Effector memory CD8-positive, alpha-beta T cell (primary cell): ENCODE results near the gene DZIP1L.
"Not testable (repeated sequence)": the region's sequence is repeated elsewhere in the genome, so short reads cannot be mapped to it uniquely, and the experiment has no call there.

ENCODE experiments used
- ATAC-seq: fragments of 150-1000 bp; cut with Tn5 transposase; replicated peaks from 2 replicates; pipeline ENCODE4 v1.10.0; 2021; ENCODE audit warnings: mild to moderate bottlenecking, moderate library complexity
- DNase-seq, 3 experiments: peaks; one replicate each; pipeline ENCODE4 v3.0.0; 2021
- H3K27ac Mint-ChIP-seq, 2 donors: one replicate each; pipeline ENCODE4 v1.8.0; 2022; ENCODE audit warnings: mild to moderate bottlenecking in 2 of 2, mixed read lengths in 2 of 2, moderate library complexity in 2 of 2
- H3K27me3 Mint-ChIP-seq, 2 donors: one replicate each; pipeline ENCODE4 v1.8.0; 2022; ENCODE audit warnings: mixed read lengths in 2 of 2
- H3K36me3 Mint-ChIP-seq: one replicate; pipeline ENCODE4 v1.8.0; 2022; ENCODE audit warnings: mild to moderate bottlenecking, moderate library complexity, mixed read lengths; ENCODE audit not compliant: insufficient read depth
- H3K4me1 Mint-ChIP-seq, 2 donors: one replicate each; pipeline ENCODE4 v1.8.0; 2022; ENCODE audit warnings: low read depth in 2 of 2, mixed read lengths in 2 of 2
- H3K4me3 Mint-ChIP-seq, 2 donors: one replicate each; pipeline ENCODE4 v1.8.0; 2022; ENCODE audit warnings: mild to moderate bottlenecking in 2 of 2, mixed read lengths in 2 of 2, moderate library complexity in 2 of 2
- H3K9me3 Mint-ChIP-seq, 2 donors: one replicate each; pipeline ENCODE4 v1.8.0; 2022; ENCODE audit warnings: mixed read lengths in 2 of 2
- total RNA-seq, 9 experiments: gene quantifications; one replicate each; lab custom pipeline; 2026; lab: John Stamatoyannopoulos, UW

The DZIP1L gene, protein sequence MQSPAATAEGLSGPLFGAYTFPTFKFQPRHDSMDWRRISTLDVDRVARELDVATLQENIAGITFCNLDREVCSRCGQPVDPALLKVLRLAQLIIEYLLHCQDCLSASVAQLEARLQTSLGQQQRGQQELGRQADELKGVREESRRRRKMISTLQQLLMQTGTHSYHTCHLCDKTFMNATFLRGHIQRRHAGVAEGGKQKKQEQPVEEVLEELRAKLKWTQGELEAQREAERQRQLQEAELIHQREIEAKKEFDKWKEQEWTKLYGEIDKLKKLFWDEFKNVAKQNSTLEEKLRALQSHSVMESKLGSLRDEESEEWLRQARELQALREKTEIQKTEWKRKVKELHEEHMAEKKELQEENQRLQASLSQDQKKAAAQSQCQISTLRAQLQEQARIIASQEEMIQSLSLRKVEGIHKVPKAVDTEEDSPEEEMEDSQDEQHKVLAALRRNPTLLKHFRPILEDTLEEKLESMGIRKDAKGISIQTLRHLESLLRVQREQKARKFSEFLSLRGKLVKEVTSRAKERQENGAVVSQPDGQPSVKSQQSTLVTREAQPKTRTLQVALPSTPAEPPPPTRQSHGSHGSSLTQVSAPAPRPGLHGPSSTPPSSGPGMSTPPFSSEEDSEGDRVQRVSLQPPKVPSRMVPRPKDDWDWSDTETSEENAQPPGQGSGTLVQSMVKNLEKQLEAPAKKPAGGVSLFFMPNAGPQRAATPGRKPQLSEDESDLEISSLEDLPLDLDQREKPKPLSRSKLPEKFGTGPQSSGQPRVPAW
- 0 to 0.90 (median 0) reads per million in 9 experiments for total RNA-seq

- Mint-ChIP-seq H3K27me3 (peaks cover 70 to 74% of the 10 kb centered on the region in 2 donors), H3K9me3 (no peaks in the 10 kb centered on the region), H3K36me3 (no peaks in the 10 kb centered on the region), H3K27ac (no peak within 1 kb of the TSS), H3K4me1 (peaks cover 0 to 11% of the 10 kb centered on the region in 2 donors), H3K4me3 (peak within 1 kb of the TSS; percentile 65 to 80)
- ATAC-seq (peak; percentile 79), DNase-seq (no peak)
Measured at GRCh38 chr3:138114988-138115971, at the start of gene DZIP1L. TSS of gene DZIP1L (minus strand) at chr3:138115608. CDS start at chr3:138103971, 11,637 bp downstream.

DNA sequence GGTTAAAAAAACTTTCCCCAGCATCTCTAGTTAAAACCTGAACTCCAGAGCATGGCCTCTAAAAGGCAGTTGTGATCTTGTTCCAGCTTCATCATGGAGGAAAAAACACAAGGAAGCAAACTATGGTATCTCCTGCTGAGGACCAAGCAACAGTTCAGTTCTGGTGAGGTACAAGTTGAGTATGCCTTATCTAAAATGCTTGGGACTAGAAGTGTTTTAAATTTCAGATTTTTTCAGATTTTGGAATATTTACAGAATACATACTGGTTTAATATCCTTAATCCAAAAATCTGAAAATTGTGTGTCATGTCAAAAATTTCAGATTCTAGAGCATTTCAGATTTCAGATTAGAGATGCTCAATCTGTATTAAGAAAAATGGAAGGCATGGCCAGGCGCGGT, 49.7 kb upstream of the DZIP1L start:
- DNase-seq (no peak), ATAC-seq (no peak)
- Mint-ChIP-seq H3K36me3 (peaks cover 79% of the 10 kb centered on the region), H3K27me3 (no peaks in the 10 kb centered on the region), H3K27ac (no peak overlapping the region), H3K9me3 (no peaks in the 10 kb centered on the region), H3K4me3 (no peak overlapping the region), H3K4me1 (peaks cover 5% of the 10 kb centered on the region in 2 donors)

DNA sequence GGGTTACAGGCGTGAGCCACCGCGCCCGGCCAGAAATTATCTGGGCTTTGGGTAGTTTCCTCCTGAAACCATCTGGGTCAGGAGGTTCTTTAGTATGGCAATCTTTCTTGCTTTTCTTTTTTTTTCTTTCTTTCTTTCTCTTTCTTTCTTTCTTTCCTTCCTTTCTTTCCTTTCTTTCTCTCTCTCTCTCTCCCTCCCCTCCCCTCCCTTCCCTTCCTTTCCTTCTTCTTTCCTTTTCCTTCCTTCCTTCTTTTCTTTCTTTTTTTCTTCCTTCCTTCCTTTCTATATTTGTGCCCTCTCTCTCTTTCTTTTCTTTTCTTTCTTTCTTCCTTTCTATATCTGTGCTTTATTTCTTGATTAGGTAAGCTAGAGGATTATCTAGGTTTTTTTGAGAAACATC, 42.3 kb upstream of the DZIP1L start:
- no peak for DNase-seq
- H3K27me3 Mint-ChIP-seq, result no peaks in the 10 kb centered on the region
- H3K9me3 Mint-ChIP-seq, result peaks cover 0 to 1% of the 10 kb centered on the region in 2 donors
- H3K4me3 Mint-ChIP-seq, result no peak overlapping the region
- no peak overlapping the region for H3K27ac Mint-ChIP-seq
- H3K4me1 Mint-ChIP-seq, result no peaks in the 10 kb centered on the region
- peaks cover 28% of the 10 kb centered on the region for H3K36me3 Mint-ChIP-seq
- ATAC-seq, result no peak

DNA sequence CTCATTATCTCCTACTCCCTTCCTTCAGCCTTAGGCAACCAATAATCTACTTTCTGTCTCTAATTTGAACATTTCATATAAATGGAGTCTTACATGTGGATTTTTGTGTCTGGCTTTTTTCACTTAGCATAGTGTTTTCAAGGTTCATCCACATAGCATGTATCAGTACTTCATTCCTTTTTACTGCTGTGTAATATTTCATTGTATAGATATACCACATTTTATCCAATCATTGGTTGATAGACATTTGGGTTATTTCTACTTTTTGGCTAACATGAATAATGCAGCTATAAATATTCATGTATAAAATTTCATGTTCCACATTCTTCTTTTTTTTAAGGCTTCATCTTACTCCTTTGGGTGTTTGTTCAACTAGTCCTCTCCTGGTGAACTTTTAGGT, 39.1 kb upstream of the DZIP1L start:
- no peaks in the 10 kb centered on the region for H3K27me3 Mint-ChIP-seq
- H3K4me1 Mint-ChIP-seq, result no peaks in the 10 kb centered on the region
- peaks cover 0 to 1% of the 10 kb centered on the region in 2 donors for H3K9me3 Mint-ChIP-seq
- DNase-seq, result no peak
- no peak for ATAC-seq
- no peak overlapping the region for H3K4me3 Mint-ChIP-seq
- no peak overlapping the region for H3K27ac Mint-ChIP-seq
- peaks cover 3% of the 10 kb centered on the region for H3K36me3 Mint-ChIP-seq

DNA sequence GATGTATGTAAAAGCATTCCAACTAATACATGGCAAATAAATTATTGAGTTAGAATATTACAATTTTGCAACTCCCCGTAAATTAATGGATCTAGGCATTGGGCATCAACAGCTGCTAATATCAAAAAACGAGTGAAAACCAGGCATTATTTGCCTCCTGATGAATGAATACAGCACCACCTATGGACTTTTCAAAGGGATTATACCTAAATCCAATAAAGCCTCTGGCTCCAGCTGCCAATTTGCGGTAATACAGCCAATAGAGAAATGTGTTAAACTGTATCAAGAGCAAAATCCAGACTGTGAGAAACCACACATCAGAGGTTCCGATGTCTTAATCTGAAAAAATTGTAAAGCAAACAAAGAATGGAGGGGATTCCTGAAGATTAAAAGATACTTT, 33.1 kb upstream of the DZIP1L start:
- peaks cover 0 to 8% of the 10 kb centered on the region in 2 donors for H3K27me3 Mint-ChIP-seq
- no peak for ATAC-seq
- no peak for DNase-seq

GRCh38 chr3:138142181-138142580, 26.8 kb upstream of the DZIP1L start:
- DNase-seq, H3K27ac Mint-ChIP-seq, H3K4me3 Mint-ChIP-seq, H3K36me3 Mint-ChIP-seq, ATAC-seq, H3K4me1 Mint-ChIP-seq, H3K9me3 Mint-ChIP-seq: not testable (repeated sequence)
- H3K27me3 Mint-ChIP-seq, result peaks cover 21 to 34% of the 10 kb centered on the region in 2 donors

More for the DNA sequence above, 33.1 kb upstream of the DZIP1L start:
- Mint-ChIP-seq H3K4me3 (no peak overlapping the region), H3K36me3 (no peaks in the 10 kb centered on the region), H3K27ac (no peak overlapping the region), H3K4me1 (no peaks in the 10 kb centered on the region), H3K9me3 (no peaks in the 10 kb centered on the region)

DNA sequence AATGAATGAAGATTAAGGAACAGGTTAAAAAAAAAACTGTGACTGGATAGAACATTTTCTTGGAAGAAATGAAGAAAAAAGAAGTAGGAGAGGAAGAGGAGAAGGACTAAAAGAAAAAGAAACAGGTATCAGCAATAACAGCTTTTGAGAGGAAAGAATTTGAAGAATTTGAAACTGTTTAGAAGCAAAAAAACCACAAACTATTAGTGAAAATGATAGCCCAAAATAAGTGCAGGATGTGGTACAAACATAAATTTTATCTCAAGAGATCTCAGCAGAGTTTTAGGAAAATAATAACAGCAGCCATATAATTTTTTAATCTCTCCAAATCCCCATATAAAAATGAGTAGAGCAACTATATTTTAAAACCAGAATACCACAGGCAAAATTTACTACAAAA, 25.5 kb upstream of the DZIP1L start:
- no peaks in the 10 kb centered on the region for H3K9me3 Mint-ChIP-seq
- H3K4me3 Mint-ChIP-seq, result no peak overlapping the region
- H3K36me3 Mint-ChIP-seq, result no peaks in the 10 kb centered on the region
- H3K27ac Mint-ChIP-seq, result no peak overlapping the region
- H3K4me1 Mint-ChIP-seq, result no peaks in the 10 kb centered on the region
- peaks cover 21 to 30% of the 10 kb centered on the region in 2 donors for H3K27me3 Mint-ChIP-seq
- ATAC-seq (no peak), DNase-seq (no peak)

- Mint-ChIP-seq H3K4me3 (no peak overlapping the region), H3K36me3 (no peaks in the 10 kb centered on the region), H3K9me3 (no peaks in the 10 kb centered on the region), H3K27me3 (peaks cover 25 to 26% of the 10 kb centered on the region in 2 donors), H3K27ac (no peak overlapping the region), H3K4me1 (no peaks in the 10 kb centered on the region)
- ATAC-seq, result no peak
- no peak for DNase-seq
Measured at GRCh38 chr3:138139691-138140090, 24.3 kb upstream of the DZIP1L start.

DNA sequence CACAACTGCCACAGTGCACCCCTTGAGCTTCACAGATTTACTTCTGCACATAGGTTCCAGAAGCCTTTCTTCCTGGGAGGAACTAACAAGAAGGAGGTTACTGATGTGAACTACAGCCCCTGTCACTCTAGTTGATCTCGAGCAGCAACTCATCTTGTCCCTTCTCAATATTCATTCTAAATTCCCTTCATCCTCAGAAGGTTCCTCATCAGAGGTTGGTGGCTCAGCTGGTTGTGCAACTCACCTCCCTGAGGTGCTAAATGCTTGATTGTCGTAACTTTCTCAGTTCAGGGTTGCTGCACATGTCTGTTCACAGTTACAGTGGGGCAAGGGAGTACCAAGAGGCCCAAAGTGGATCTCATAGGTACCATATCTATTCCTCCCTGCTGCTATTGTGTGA, 22.5 kb upstream of the DZIP1L start:
- H3K27ac Mint-ChIP-seq, result no peak overlapping the region
- no peaks in the 10 kb centered on the region for H3K4me1 Mint-ChIP-seq
- no peaks in the 10 kb centered on the region for H3K36me3 Mint-ChIP-seq
- ATAC-seq (no peak), DNase-seq (no peak)
- no peak overlapping the region for H3K4me3 Mint-ChIP-seq
- peaks cover 21 to 26% of the 10 kb centered on the region in 2 donors for H3K27me3 Mint-ChIP-seq
- H3K9me3 Mint-ChIP-seq, result no peaks in the 10 kb centered on the region

DNA sequence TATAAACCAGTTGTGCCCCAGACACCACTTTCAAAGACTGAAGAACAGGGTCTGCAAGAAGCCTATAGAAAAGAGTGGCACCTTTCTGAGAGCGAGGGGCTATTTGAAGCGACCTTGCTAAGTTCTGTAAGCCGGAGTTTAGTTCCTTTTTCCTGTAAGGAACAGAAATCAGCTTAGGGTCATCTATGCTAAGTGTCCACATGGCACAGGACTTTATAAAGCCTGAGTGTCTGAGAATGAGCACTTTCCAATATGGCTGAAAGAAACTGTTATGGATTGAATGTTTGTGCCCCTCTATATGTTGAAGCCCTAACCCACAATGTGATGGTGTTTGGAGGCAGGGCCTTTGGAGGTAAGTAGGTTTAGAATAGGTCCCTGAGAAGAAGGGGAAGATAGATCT, 20.8 kb upstream of the DZIP1L start:
- ATAC-seq, result no peak
- H3K4me1 Mint-ChIP-seq, result no peaks in the 10 kb centered on the region

GRCh38 chr3:138135833-138136194, 20.4 kb upstream of the DZIP1L start:
- no peaks in the 10 kb centered on the region for H3K9me3 Mint-ChIP-seq
- ATAC-seq (no peak), DNase-seq (no peak)
- H3K27ac Mint-ChIP-seq, result no peak overlapping the region
- H3K27me3 Mint-ChIP-seq, result peaks cover 4 to 11% of the 10 kb centered on the region in 2 donors
- H3K36me3 Mint-ChIP-seq, result no peaks in the 10 kb centered on the region
- H3K4me3 Mint-ChIP-seq, result no peak overlapping the region
- H3K4me1 Mint-ChIP-seq, result no peaks in the 10 kb centered on the region

More for the DNA sequence above, 20.8 kb upstream of the DZIP1L start:
- peaks cover 8 to 15% of the 10 kb centered on the region in 2 donors for H3K27me3 Mint-ChIP-seq
- no peaks in the 10 kb centered on the region for H3K9me3 Mint-ChIP-seq
- no peak for DNase-seq
- no peak overlapping the region for H3K4me3 Mint-ChIP-seq
- H3K27ac Mint-ChIP-seq, result no peak overlapping the region
- H3K36me3 Mint-ChIP-seq, result no peaks in the 10 kb centered on the region

DNA sequence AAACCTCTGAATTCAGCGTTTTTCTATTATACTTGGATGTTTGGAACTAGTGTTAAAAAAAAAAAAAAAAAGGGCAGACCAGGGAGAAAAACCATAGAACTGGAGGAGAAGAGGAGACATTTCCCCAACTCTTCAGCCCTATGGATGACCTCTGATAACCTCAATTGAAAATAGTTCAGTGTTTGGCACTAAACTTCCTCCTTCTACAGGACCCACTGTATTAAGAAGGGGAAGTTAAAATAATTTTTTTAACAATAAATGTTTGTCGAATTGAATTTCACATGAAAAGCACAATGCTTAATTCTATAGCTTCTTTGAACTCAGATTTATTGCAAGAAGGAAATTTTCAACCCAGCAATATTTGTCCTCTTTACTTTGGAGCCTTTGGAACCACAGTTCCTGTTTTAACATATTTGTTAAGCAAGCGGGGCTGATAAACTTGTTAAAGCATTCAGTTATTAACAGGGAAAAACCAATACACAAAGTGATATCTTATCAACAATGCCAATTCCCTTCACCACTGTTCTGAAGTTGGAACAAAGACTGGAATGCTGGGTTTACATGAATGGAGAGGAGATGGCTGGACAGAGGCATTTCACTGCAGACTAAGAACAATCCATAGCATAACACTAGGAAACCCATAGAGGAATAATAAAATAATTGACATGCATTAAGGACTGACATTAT, 19.9 kb upstream of the DZIP1L start:
- ATAC-seq (no peak), DNase-seq (no peak)
- Mint-ChIP-seq H3K4me1 (no peaks in the 10 kb centered on the region), H3K27ac (no peak overlapping the region), H3K27me3 (peaks cover 6% of the 10 kb centered on the region in 2 donors), H3K4me3 (no peak overlapping the region), H3K36me3 (no peaks in the 10 kb centered on the region), H3K9me3 (no peaks in the 10 kb centered on the region)
